ENCODE data around the gene TPPP2.

DNA sequence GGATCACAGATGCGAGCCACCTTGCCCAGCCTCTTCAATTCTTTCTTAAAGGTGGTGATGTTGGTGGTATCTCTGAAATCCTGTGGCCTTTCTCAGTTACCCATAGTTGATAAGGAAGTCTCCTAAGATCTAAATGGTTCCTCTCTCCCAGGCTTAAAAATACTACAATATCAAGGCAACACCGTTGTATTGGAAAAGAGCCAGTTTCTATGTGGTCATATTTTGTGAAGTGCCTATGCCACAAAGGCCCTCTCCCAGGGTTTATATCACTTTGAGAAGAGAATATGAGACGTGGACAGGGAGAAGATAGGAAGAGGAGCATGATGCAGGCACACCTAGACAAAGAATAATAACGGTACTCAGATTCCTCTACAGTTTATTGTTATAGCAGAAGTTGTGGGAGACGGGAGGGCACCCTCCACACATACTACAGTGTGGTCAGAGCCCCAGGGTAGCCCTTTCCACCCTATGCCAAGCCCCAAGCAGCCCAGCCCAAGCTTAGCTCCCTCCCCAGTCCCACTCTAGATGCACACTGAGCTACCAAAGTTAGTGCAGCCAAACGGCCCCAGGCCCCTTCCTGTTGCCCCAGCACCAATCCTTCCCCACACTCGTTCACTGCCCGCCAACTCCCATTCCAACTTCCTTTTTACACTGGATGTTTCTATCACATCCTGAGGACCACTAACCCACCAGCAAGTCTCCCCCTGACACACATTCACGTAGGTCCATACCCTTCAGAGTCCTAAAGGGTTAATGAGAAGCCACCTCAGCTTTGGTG is 13.4 kb upstream of the TPPP2 start:
- TF ChIP-seq, protein P1, sequence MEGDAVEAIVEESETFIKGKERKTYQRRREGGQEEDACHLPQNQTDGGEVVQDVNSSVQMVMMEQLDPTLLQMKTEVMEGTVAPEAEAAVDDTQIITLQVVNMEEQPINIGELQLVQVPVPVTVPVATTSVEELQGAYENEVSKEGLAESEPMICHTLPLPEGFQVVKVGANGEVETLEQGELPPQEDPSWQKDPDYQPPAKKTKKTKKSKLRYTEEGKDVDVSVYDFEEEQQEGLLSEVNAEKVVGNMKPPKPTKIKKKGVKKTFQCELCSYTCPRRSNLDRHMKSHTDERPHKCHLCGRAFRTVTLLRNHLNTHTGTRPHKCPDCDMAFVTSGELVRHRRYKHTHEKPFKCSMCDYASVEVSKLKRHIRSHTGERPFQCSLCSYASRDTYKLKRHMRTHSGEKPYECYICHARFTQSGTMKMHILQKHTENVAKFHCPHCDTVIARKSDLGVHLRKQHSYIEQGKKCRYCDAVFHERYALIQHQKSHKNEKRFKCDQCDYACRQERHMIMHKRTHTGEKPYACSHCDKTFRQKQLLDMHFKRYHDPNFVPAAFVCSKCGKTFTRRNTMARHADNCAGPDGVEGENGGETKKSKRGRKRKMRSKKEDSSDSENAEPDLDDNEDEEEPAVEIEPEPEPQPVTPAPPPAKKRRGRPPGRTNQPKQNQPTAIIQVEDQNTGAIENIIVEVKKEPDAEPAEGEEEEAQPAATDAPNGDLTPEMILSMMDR (IDR thresholded peaks at IDR 0.05): no peak
- TF ChIP-seq, protein P2, sequence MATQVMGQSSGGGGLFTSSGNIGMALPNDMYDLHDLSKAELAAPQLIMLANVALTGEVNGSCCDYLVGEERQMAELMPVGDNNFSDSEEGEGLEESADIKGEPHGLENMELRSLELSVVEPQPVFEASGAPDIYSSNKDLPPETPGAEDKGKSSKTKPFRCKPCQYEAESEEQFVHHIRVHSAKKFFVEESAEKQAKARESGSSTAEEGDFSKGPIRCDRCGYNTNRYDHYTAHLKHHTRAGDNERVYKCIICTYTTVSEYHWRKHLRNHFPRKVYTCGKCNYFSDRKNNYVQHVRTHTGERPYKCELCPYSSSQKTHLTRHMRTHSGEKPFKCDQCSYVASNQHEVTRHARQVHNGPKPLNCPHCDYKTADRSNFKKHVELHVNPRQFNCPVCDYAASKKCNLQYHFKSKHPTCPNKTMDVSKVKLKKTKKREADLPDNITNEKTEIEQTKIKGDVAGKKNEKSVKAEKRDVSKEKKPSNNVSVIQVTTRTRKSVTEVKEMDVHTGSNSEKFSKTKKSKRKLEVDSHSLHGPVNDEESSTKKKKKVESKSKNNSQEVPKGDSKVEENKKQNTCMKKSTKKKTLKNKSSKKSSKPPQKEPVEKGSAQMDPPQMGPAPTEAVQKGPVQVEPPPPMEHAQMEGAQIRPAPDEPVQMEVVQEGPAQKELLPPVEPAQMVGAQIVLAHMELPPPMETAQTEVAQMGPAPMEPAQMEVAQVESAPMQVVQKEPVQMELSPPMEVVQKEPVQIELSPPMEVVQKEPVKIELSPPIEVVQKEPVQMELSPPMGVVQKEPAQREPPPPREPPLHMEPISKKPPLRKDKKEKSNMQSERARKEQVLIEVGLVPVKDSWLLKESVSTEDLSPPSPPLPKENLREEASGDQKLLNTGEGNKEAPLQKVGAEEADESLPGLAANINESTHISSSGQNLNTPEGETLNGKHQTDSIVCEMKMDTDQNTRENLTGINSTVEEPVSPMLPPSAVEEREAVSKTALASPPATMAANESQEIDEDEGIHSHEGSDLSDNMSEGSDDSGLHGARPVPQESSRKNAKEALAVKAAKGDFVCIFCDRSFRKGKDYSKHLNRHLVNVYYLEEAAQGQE (IDR thresholded peaks at IDR 0.05; ENCODE audit: insufficient read depth in 1 of 2, low read depth in 2 of 2, low read length in 1 of 2): no peak
- TF ChIP-seq POLR2AphosphoS5 (IDR thresholded peaks at IDR 0.05; ENCODE audit: low read depth, low read length): no peak
